OCI-LY1 (cell line): ENCODE results near the gene PRKACB.
"Not testable (repeated sequence)": the region's sequence is repeated elsewhere in the genome, so short reads cannot be mapped to it uniquely, and the experiment has no call there.

Experiments
- H2AFZ ChIP-seq: fragments of 200-600 bp; sonication (generic), shearing (Covaris generic); 2 replicates; pipeline ENCODE4 v1.6.0; 2014; ENCODE audit warnings: antibody characterized with exemption, mild to moderate bottlenecking, low read length
- H3F3A ChIP-seq: fragments of 200-600 bp; sonication (generic), shearing (Covaris generic); 2 replicates; pipeline ENCODE4 v1.6.0; 2014; ENCODE audit warnings: mild to moderate bottlenecking, antibody characterized with exemption, low read length, moderate library complexity; ENCODE audit not compliant: insufficient read depth
- H3K27ac ChIP-seq: fragments of 200-600 bp; sonication (generic); 2 replicates; pipeline ENCODE4 v1.5.1; 2014; ENCODE audit warnings: low read length, mixed run types, mild to moderate bottlenecking, low read depth; ENCODE audit not compliant: poor library complexity, severe bottlenecking
- H3K27me3 ChIP-seq: fragments of 200-600 bp; sonication (generic); 2 replicates; pipeline ENCODE4 v1.6.0; 2014; ENCODE audit warnings: antibody characterized with exemption, mild to moderate bottlenecking, low read length, moderate library complexity; ENCODE audit not compliant: insufficient read depth
- H3K36me3 ChIP-seq: fragments of 200-600 bp; sonication (generic); 2 replicates; pipeline ENCODE4 v1.6.1; 2014; ENCODE audit warnings: mild to moderate bottlenecking, antibody characterized with exemption, low read length, moderate library complexity, mixed read lengths; ENCODE audit not compliant: insufficient read depth
- H3K4me1 ChIP-seq: fragments of 200-600 bp; sonication (generic); 2 replicates; pipeline ENCODE4 v1.5.1; 2014; ENCODE audit warnings: mild to moderate bottlenecking, low read length, moderate library complexity; ENCODE audit not compliant: insufficient read depth, severe bottlenecking
- H3K4me2 ChIP-seq: fragments of 200-600 bp; sonication (generic), shearing (Covaris generic); 2 replicates; pipeline ENCODE4 v1.6.1; 2014; ENCODE audit warnings: low read length
- H3K4me3 ChIP-seq: fragments of 200-600 bp; sonication (generic); 2 replicates; pipeline ENCODE4 v1.5.1; 2014; ENCODE audit warnings: low read length, low read depth, mild to moderate bottlenecking, mixed read lengths; ENCODE audit not compliant: poor library complexity, severe bottlenecking
- H3K79me2 ChIP-seq: fragments of 200-600 bp; shearing (Covaris generic); 2 replicates; pipeline ENCODE4 v1.6.1; 2016; ENCODE audit warnings: mixed run types, low read length, mixed read lengths; ENCODE audit not compliant: insufficient read depth
- H3K9ac ChIP-seq: fragments of 200-600 bp; sonication (generic), shearing (Covaris generic); 2 replicates; pipeline ENCODE4 v1.6.1; 2014; ENCODE audit warnings: mild to moderate bottlenecking, low read length, mixed read lengths
- H3K9me2 ChIP-seq: fragments of 200-600 bp; sonication (generic), shearing (Covaris generic); 2 replicates; pipeline ENCODE4 v1.6.1; 2014; ENCODE audit warnings: low read depth, mild to moderate bottlenecking, low read length, mixed read lengths
- H3K9me3 ChIP-seq: fragments of 200-600 bp; shearing (Covaris generic); 2 replicates; pipeline ENCODE4 v1.6.1; 2014; ENCODE audit warnings: low read length, mixed read lengths
- H4K20me1 ChIP-seq: fragments of 200-600 bp; sonication (generic), shearing (Covaris generic); 2 replicates; pipeline ENCODE4 v1.6.0; 2016; ENCODE audit warnings: mild to moderate bottlenecking, low read length; ENCODE audit not compliant: insufficient read depth
- EZH2 ChIP-seq: fragments of 200-600 bp; sonication (generic), shearing (Covaris generic); IDR thresholded peaks from 2 replicates; pipeline ENCODE4 v1.8.0; 2017; ENCODE audit warnings: borderline replicate concordance, mixed run types, mild to moderate bottlenecking, antibody characterized with exemption, low read length, moderate library complexity, mixed read lengths
- TF ChIP-seq, protein P1 (sequence below): fragments of 200-600 bp; sonication (generic), shearing (Covaris generic); IDR thresholded peaks from 2 replicates; pipeline ENCODE4 v1.5.1; 2017; ENCODE audit warnings: mild to moderate bottlenecking, antibody characterized with exemption, low read length, moderate library complexity, mixed read lengths

The PRKACB gene

DNA sequence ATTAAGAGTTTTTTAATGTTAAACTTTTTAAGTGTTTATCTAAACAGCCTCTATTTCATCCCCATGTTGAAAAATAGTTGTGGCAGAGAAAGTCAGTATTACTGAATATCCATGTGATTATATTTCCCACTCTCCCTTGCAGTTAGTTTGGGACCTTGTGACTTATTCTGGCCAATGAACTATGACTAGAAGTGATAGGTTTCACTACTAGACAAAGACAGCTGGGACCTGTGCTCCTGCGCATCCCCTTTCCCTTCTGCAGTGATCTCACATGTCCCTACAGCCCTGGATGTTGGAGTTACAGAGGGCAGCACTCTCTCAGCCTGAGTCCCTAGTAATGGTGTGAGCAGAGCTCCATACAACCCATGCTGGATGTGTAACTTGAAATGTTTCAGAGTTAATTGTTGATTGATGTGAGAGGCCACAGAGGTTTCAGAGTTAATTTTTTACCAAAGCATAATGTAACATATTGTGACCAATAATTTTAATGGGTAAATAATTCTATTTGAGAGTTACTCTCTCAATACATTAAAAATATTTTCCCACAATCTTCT, 138.8 kb downstream of the PRKACB start:
- H2AFZ ChIP-seq, result no peak overlapping the region

DNA sequence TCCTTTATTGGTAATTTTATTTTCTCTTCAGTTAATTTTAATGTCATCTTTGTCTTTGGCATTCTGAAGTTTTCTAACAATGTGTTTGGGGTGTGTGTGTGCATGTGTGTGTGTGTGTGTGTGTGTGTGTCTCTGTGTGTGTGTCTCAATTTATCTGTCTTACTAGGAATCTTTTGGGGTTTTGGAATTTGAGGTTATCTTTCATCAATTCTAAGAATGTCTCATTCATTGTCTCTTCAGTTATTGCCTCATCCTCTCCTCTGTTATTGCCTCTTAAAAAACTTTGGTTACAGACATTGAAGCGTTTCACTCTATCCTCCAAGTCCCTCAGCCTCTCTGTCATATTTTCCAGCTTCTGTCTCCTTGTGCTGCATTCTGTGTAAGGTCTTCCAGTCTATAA, 139.3 kb downstream of the PRKACB start:
- H3K9me2 ChIP-seq, result no peaks in the 10 kb centered on the region
- H4K20me1 ChIP-seq, result no peaks in the 10 kb centered on the region
- H3F3A ChIP-seq, result no peaks in the 10 kb centered on the region
- H3K9me3 ChIP-seq, result no peaks in the 10 kb centered on the region
- H3K27me3 ChIP-seq, result no peaks in the 10 kb centered on the region
- H2AFZ ChIP-seq, result no peak overlapping the region
- no peak overlapping the region for H3K4me2 ChIP-seq
- no peak overlapping the region for H3K4me3 ChIP-seq
- no peak overlapping the region for H3K9ac ChIP-seq
- H3K36me3 ChIP-seq, result no peaks in the 10 kb centered on the region
- TF ChIP-seq, protein P1, sequence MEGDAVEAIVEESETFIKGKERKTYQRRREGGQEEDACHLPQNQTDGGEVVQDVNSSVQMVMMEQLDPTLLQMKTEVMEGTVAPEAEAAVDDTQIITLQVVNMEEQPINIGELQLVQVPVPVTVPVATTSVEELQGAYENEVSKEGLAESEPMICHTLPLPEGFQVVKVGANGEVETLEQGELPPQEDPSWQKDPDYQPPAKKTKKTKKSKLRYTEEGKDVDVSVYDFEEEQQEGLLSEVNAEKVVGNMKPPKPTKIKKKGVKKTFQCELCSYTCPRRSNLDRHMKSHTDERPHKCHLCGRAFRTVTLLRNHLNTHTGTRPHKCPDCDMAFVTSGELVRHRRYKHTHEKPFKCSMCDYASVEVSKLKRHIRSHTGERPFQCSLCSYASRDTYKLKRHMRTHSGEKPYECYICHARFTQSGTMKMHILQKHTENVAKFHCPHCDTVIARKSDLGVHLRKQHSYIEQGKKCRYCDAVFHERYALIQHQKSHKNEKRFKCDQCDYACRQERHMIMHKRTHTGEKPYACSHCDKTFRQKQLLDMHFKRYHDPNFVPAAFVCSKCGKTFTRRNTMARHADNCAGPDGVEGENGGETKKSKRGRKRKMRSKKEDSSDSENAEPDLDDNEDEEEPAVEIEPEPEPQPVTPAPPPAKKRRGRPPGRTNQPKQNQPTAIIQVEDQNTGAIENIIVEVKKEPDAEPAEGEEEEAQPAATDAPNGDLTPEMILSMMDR, result no peak
- TF ChIP-seq EZH2, result no peak
- no peaks in the 10 kb centered on the region for H3K79me2 ChIP-seq
- H3K4me1 ChIP-seq, result no peaks in the 10 kb centered on the region
- H3K27ac ChIP-seq, result no peak overlapping the region

More for the DNA sequence above, 138.8 kb downstream of the PRKACB start:
- Histone ChIP-seq H4K20me1 (no peaks in the 10 kb centered on the region), H3K9ac (no peak overlapping the region), H3K4me3 (no peak overlapping the region), H3K27me3 (no peaks in the 10 kb centered on the region), H3K27ac (no peak overlapping the region), H3K9me3 (no peaks in the 10 kb centered on the region), H3F3A (no peaks in the 10 kb centered on the region), H3K9me2 (no peaks in the 10 kb centered on the region), H3K79me2 (no peaks in the 10 kb centered on the region), H3K36me3 (no peaks in the 10 kb centered on the region), H3K4me2 (no peak overlapping the region), H3K4me1 (no peaks in the 10 kb centered on the region)
- TF ChIP-seq EZH2, result no peak
- TF ChIP-seq, protein P1, result no peak

DNA sequence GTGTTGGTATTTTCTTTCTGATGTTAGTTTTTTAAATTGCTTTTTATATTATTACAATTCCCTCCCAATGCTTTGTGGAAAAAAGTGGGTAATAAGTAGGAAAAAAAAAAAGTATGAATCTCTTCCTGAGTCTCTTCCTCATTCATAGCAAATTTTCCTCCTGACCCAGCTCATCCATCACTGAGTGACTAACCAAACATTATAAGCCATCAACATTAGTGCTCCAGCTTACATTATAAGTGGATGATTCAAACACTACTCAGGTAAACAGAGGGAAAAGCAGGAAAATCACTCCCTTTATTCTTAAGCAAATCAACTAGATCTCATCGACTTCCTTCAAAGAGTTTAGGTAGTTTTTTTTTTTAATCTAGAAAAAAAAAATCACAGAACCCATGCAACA, 142.0 kb downstream of the PRKACB start:
- H3F3A ChIP-seq, result no peaks in the 10 kb centered on the region
- H4K20me1 ChIP-seq, result no peaks in the 10 kb centered on the region
- no peak overlapping the region for H3K4me2 ChIP-seq
- H3K4me3 ChIP-seq, result no peak overlapping the region
- peaks cover 5% of the 10 kb centered on the region; the same call in 1 of the 2 replicates for H3K9me3 ChIP-seq
- no peak overlapping the region for H3K27ac ChIP-seq
- no peaks in the 10 kb centered on the region for H3K27me3 ChIP-seq
- H3K9ac ChIP-seq, result no peak overlapping the region
- peaks cover 4% of the 10 kb centered on the region for H3K4me1 ChIP-seq
- H3K79me2 ChIP-seq, result no peaks in the 10 kb centered on the region
- no peak overlapping the region for H2AFZ ChIP-seq
- H3K9me2 ChIP-seq, result no peaks in the 10 kb centered on the region
- TF ChIP-seq EZH2, result no peak
- TF ChIP-seq, protein P1, result no peak
- no peaks in the 10 kb centered on the region; the same call in 1 of the 2 replicates for H3K36me3 ChIP-seq

DNA sequence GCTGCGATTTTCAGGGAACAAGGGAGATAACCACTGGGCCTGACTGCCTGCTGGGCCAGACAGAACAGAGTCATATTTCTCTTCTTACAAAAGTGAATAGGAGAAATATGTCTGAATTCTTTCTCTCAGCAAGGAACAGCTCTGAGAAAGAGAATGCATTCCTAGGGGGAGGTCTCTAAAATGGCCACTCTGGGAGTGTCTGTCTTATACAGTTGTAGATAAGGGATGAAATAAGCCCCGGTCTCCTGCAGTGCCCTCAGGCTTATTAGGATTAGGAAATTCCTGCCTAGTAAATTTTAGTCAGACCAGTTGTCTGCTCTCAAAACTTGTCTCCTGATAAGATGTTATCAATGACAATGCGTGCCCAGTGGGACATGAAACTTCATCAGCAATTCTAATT, 143.3 kb downstream of the PRKACB start:
- not testable (repeated sequence) for H3F3A ChIP-seq, H2AFZ ChIP-seq, H3K9ac ChIP-seq, H3K9me3 ChIP-seq, H3K4me1 ChIP-seq, H3K4me2 ChIP-seq, H3K4me3 ChIP-seq, H4K20me1 ChIP-seq, H3K27me3 ChIP-seq, H3K79me2 ChIP-seq, H3K36me3 ChIP-seq, H3K27ac ChIP-seq, H3K9me2 ChIP-seq
